ENCODE data around the gene PSMA5. TPM values are rescaled to one million over a fixed set of nuclear protein-coding genes. Genes with fewer than 3 reads are reported as not detected.

PSMA5 gene
- total and polyA plus RNA-seq, 2 of the 13 experiments (the other 11 are each of a cell fraction or from before 2014, with no cell fraction given), result 140 to 169 TPM

DNA sequence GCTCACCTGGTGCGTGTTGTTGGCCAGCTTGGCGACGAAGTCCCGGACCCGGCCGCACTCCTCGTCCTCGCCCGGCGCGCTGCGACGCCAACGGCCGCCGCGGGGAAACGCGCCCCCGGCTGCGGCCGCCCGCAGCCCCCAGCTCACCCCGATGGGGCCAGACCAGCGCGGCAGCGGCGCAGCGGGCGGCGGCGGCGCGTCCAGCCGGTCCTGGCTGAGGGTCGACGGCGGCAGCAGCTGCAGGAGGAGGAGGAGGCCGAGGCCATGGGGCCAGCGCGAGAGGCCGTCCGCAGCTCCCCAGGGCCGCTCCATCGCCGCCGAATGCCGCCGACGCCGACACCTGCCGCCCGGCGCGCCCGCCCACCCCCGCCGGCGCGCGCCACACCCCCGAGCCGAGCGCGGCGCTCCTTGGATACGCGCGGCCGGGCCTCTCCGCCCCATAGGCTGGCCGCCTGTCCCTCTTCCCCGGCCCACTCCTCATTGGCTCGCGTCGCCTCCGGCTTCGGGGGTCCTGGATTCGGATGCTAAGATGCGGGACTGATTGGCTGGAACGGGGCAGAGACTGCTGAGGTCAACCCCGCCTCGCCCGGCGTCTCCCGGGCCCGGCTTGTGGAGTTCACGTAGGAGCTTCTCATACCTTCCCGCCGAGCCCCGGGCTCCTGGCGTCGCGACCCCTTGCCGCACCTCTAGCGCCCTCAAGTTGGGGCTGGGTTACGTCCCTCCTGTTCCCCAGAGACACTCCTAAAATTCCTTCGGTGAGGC is 28.5 kb downstream of the PSMA5 start, which contains the start of gene SORT1 (continued):
- TF ChIP-seq, protein P1, sequence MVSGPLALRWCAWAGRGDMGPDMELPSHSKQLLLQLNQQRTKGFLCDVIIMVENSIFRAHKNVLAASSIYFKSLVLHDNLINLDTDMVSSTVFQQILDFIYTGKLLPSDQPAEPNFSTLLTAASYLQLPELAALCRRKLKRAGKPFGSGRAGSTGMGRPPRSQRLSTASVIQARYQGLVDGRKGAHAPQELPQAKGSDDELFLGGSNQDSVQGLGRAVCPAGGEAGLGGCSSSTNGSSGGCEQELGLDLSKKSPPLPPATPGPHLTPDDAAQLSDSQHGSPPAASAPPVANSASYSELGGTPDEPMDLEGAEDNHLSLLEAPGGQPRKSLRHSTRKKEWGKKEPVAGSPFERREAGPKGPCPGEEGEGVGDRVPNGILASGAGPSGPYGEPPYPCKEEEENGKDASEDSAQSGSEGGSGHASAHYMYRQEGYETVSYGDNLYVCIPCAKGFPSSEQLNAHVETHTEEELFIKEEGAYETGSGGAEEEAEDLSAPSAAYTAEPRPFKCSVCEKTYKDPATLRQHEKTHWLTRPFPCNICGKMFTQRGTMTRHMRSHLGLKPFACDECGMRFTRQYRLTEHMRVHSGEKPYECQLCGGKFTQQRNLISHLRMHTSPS (CRISPR knock-in tag; IDR thresholded peaks at IDR 0.05; ENCODE audit: low read depth), result no peak
- TF ChIP-seq ZNF205 (CRISPR knock-in tag; IDR thresholded peaks at IDR 0.05) (no peak), RFX1 (IDR thresholded peaks at IDR 0.05) (no peak), ZBTB20 (CRISPR knock-in tag; IDR thresholded peaks at IDR 0.05; ENCODE audit: borderline replicate concordance, low read depth) (no peak), PHB2 (IDR thresholded peaks at IDR 0.05; ENCODE audit: partially characterized antibody) (no peak), ZNF552 (CRISPR knock-in tag; IDR thresholded peaks at IDR 0.05; ENCODE audit: borderline replicate concordance) (no peak), NCOA1 (CRISPR knock-in tag; IDR thresholded peaks at IDR 0.05) (no peak), ZIK1 (CRISPR knock-in tag; IDR thresholded peaks at IDR 0.05; ENCODE audit: borderline replicate concordance, low read depth) (no peak), ZNF564 (CRISPR knock-in tag; IDR thresholded peaks at IDR 0.05) (no peak), EP300 (IDR thresholded peaks at IDR 0.05; ENCODE audit: low read depth in 2 of 2, low read length in 2 of 2) (no peak), EP300 (CRISPR knock-in tag; IDR thresholded peaks at IDR 0.05; ENCODE audit: borderline replicate concordance) (no peak)
- TF ChIP-seq, protein P2, sequence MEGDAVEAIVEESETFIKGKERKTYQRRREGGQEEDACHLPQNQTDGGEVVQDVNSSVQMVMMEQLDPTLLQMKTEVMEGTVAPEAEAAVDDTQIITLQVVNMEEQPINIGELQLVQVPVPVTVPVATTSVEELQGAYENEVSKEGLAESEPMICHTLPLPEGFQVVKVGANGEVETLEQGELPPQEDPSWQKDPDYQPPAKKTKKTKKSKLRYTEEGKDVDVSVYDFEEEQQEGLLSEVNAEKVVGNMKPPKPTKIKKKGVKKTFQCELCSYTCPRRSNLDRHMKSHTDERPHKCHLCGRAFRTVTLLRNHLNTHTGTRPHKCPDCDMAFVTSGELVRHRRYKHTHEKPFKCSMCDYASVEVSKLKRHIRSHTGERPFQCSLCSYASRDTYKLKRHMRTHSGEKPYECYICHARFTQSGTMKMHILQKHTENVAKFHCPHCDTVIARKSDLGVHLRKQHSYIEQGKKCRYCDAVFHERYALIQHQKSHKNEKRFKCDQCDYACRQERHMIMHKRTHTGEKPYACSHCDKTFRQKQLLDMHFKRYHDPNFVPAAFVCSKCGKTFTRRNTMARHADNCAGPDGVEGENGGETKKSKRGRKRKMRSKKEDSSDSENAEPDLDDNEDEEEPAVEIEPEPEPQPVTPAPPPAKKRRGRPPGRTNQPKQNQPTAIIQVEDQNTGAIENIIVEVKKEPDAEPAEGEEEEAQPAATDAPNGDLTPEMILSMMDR (CRISPR knock-in tag; IDR thresholded peaks at IDR 0.05), result peak; percentile 55
- TF ChIP-seq, protein P3, sequence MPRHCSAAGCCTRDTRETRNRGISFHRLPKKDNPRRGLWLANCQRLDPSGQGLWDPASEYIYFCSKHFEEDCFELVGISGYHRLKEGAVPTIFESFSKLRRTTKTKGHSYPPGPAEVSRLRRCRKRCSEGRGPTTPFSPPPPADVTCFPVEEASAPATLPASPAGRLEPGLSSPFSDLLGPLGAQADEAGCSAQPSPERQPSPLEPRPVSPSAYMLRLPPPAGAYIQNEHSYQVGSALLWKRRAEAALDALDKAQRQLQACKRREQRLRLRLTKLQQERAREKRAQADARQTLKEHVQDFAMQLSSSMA (CRISPR knock-in tag; IDR thresholded peaks at IDR 0.05), result no peak
- TF ChIP-seq, protein P4, sequence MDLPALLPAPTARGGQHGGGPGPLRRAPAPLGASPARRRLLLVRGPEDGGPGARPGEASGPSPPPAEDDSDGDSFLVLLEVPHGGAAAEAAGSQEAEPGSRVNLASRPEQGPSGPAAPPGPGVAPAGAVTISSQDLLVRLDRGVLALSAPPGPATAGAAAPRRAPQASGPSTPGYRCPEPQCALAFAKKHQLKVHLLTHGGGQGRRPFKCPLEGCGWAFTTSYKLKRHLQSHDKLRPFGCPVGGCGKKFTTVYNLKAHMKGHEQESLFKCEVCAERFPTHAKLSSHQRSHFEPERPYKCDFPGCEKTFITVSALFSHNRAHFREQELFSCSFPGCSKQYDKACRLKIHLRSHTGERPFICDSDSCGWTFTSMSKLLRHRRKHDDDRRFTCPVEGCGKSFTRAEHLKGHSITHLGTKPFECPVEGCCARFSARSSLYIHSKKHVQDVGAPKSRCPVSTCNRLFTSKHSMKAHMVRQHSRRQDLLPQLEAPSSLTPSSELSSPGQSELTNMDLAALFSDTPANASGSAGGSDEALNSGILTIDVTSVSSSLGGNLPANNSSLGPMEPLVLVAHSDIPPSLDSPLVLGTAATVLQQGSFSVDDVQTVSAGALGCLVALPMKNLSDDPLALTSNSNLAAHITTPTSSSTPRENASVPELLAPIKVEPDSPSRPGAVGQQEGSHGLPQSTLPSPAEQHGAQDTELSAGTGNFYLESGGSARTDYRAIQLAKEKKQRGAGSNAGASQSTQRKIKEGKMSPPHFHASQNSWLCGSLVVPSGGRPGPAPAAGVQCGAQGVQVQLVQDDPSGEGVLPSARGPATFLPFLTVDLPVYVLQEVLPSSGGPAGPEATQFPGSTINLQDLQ (CRISPR knock-in tag; IDR thresholded peaks at IDR 0.05), result no peak
- TF ChIP-seq, protein P5, sequence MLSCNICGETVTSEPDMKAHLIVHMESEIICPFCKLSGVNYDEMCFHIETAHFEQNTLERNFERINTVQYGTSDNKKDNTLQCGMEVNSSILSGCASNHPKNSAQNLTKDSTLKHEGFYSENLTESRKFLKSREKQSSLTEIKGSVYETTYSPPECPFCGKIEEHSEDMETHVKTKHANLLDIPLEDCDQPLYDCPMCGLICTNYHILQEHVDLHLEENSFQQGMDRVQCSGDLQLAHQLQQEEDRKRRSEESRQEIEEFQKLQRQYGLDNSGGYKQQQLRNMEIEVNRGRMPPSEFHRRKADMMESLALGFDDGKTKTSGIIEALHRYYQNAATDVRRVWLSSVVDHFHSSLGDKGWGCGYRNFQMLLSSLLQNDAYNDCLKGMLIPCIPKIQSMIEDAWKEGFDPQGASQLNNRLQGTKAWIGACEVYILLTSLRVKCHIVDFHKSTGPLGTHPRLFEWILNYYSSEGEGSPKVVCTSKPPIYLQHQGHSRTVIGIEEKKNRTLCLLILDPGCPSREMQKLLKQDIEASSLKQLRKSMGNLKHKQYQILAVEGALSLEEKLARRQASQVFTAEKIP (CRISPR knock-in tag; IDR thresholded peaks at IDR 0.05; ENCODE audit: borderline replicate concordance), result no peak
- TF ChIP-seq, protein P6, sequence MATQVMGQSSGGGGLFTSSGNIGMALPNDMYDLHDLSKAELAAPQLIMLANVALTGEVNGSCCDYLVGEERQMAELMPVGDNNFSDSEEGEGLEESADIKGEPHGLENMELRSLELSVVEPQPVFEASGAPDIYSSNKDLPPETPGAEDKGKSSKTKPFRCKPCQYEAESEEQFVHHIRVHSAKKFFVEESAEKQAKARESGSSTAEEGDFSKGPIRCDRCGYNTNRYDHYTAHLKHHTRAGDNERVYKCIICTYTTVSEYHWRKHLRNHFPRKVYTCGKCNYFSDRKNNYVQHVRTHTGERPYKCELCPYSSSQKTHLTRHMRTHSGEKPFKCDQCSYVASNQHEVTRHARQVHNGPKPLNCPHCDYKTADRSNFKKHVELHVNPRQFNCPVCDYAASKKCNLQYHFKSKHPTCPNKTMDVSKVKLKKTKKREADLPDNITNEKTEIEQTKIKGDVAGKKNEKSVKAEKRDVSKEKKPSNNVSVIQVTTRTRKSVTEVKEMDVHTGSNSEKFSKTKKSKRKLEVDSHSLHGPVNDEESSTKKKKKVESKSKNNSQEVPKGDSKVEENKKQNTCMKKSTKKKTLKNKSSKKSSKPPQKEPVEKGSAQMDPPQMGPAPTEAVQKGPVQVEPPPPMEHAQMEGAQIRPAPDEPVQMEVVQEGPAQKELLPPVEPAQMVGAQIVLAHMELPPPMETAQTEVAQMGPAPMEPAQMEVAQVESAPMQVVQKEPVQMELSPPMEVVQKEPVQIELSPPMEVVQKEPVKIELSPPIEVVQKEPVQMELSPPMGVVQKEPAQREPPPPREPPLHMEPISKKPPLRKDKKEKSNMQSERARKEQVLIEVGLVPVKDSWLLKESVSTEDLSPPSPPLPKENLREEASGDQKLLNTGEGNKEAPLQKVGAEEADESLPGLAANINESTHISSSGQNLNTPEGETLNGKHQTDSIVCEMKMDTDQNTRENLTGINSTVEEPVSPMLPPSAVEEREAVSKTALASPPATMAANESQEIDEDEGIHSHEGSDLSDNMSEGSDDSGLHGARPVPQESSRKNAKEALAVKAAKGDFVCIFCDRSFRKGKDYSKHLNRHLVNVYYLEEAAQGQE (IDR thresholded peaks at IDR 0.05; ENCODE audit: borderline replicate concordance in 1 of 2, low read depth in 1 of 2, low read length in 2 of 2), result no peak
